ENCODE measurements around the gene IL13. TPM values are rescaled to one million over a fixed set of nuclear protein-coding genes. Genes with fewer than 3 reads are reported as not detected.

The IL13 gene
- total and polyA plus RNA-seq, 12 donors: 0.06 to 0.61 (median 0.21) TPM; not detected in 8

DNA sequence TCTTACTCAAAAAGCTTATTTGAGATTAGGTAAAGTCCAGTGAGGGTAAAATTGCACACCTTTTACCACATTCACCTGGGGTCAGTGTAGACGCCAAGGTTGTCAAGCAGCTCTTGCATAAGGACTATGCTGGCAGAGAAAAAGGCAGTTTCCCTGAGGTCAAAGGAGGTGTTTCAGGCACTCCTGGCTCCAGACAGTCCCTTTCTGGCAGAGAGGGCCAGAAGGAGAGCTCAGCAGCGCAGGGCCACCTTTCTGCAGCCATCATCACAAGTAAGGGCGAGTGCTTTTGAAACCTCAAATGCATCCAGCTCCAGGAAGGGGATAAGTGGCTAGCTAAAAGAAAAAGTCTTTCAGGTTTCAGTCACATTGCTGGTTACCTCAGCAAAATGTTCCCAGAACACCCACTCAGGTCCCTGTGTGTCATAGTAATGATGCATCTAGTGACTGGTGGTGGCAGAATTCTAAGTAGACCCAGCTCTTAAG is 16.7 kb upstream of the IL13 start:
- no peaks in the 10 kb centered on the region for H3K9me3 ChIP-seq (replicated peaks in 1 of 3)
- H3K4me3 ChIP-seq: no peak overlapping the region
- H3K4me1 ChIP-seq (replicated peaks in 1 of 2): no peaks in the 10 kb centered on the region
- intact Hi-C loops (cut with DNase I): no loop called here
- no peak overlapping the region for H3K27ac ChIP-seq
- no peak for TF ChIP-seq POLR2A (IDR thresholded peaks at IDR 0.05)
- TF ChIP-seq, protein P1, sequence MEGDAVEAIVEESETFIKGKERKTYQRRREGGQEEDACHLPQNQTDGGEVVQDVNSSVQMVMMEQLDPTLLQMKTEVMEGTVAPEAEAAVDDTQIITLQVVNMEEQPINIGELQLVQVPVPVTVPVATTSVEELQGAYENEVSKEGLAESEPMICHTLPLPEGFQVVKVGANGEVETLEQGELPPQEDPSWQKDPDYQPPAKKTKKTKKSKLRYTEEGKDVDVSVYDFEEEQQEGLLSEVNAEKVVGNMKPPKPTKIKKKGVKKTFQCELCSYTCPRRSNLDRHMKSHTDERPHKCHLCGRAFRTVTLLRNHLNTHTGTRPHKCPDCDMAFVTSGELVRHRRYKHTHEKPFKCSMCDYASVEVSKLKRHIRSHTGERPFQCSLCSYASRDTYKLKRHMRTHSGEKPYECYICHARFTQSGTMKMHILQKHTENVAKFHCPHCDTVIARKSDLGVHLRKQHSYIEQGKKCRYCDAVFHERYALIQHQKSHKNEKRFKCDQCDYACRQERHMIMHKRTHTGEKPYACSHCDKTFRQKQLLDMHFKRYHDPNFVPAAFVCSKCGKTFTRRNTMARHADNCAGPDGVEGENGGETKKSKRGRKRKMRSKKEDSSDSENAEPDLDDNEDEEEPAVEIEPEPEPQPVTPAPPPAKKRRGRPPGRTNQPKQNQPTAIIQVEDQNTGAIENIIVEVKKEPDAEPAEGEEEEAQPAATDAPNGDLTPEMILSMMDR (IDR thresholded peaks at IDR 0.05): no peak
- H3K36me3 ChIP-seq (replicated peaks in 1 of 2): peaks cover 0 to 52% of the 10 kb centered on the region in 2 donors
- WGBS, 4 donors: 88 to 93% (median 91%) methylated on average over 3 of the region's 3 CpGs
- DNase-seq: no peak
- no peaks in the 10 kb centered on the region for H3K27me3 ChIP-seq

DNA sequence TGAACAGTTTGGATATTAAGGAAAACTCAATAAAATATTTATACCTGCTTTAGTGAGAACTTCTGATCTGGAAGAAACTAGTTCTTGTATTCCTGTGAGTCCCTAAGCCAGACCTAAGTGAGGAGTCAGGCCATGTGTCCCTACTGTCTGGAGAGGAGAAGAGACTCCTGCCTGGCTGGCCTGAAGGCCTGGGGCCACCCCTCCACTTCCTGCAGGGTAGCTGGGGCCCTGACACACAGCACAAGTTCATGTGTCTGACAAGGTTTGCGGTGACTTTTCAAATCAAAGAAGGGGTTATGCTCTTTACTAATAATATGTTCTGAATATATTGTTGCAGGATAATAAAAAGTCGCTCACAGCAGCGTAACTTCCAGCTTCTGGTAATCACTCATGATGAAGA is 16.1 kb upstream of the IL13 start:
- WGBS, 4 donors: 96 to 98% (median 97%) methylated on average over 3 of the region's 3 CpGs
- intact Hi-C loops (cut with DNase I): no loop called here
- peaks cover 0 to 52% of the 10 kb centered on the region in 2 donors for H3K36me3 ChIP-seq (replicated peaks in 1 of 2)
- TF ChIP-seq, protein P1 (IDR thresholded peaks at IDR 0.05): no peak
- no peak for TF ChIP-seq POLR2A (IDR thresholded peaks at IDR 0.05)
- no peak overlapping the region for H3K27ac ChIP-seq
- H3K27me3 ChIP-seq: no peaks in the 10 kb centered on the region
- no peak overlapping the region for H3K4me3 ChIP-seq
- H3K4me1 ChIP-seq (replicated peaks in 1 of 2): no peaks in the 10 kb centered on the region
- no peaks in the 10 kb centered on the region for H3K9me3 ChIP-seq (replicated peaks in 1 of 3)
- DNase-seq: no peak

DNA sequence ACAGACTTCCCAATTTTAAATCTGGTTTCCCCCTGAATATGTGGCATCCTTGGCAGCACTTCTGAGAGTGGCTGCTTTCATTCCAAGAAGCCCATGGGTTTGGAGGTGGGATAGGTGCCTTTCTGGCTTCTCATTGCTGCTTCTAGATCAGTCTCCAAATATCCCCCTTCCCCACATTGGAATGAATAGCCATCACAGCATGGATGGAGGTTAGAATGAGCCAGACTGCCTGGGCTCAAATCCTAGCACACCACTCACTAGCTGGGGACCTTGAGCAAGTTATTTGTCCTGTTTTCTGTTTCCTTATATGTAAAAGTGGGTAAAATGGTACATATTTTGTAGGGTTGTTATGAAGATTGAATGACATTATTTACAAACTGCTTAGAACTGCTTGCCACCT is 13.8 kb upstream of the IL13 start:
- DNase-seq: no peak

DNA sequence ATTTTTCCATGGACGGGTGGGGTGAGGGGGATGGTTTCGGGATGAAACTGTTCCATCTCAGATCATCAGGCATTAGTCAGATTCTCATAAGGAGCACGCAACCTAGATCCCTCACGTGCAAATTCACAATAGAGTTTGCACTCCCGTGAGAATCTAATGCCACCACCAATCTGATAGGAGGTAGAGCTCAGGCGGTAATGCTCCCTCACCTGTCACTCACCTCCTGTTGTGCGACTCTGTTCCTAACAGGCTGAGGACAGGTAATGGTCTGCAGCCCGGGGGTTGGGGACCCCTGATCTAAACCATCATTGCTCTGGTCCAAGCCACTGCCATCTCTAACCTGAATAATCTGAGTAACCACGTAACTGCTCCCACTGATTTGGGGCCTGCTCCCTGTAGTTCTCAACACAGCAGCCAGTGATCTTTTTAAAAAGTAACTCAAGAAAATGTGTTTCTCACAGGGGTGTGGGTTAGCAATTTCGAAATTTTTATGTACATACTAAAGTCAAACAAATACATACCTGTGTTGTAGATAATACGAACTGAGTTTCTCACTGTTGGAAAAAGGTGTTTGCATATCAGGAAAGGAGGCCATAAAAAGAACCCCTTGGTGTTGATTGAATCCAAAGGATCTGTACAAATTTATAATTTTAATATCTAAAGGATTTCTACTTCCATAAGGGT is 11.2 kb upstream of the IL13 start:
- intact Hi-C loops (cut with DNase I): no loop called here
- no peak for DNase-seq
- Histone ChIP-seq H3K36me3 (replicated peaks in 1 of 2) (peaks cover 0 to 9% of the 10 kb centered on the region in 2 donors), H3K27ac (no peak overlapping the region), H3K4me1 (replicated peaks in 1 of 2) (no peaks in the 10 kb centered on the region), H3K9me3 (replicated peaks in 1 of 3) (peaks cover 0 to 8% (median 0%) of the 10 kb centered on the region in 3 donors), H3K4me3 (no peak overlapping the region), H3K27me3 (no peaks in the 10 kb centered on the region)
- TF ChIP-seq POLR2A (IDR thresholded peaks at IDR 0.05): no peak
- TF ChIP-seq, protein P1 (IDR thresholded peaks at IDR 0.05): no peak
- 93 to 97% (median 97%) methylated on average over 8 to 11 of the region's 11 CpGs for WGBS, 4 donors

More for the DNA sequence above, 13.8 kb upstream of the IL13 start:
- Histone ChIP-seq H3K27ac (no peak overlapping the region), H3K27me3 (no peaks in the 10 kb centered on the region), H3K36me3 (replicated peaks in 1 of 2) (peaks cover 0 to 32% of the 10 kb centered on the region in 2 donors), H3K4me1 (replicated peaks in 1 of 2) (no peaks in the 10 kb centered on the region), H3K4me3 (no peak overlapping the region), H3K9me3 (replicated peaks in 1 of 3) (peaks cover 0 to 8% (median 0%) of the 10 kb centered on the region in 3 donors)
- TF ChIP-seq POLR2A (IDR thresholded peaks at IDR 0.05): no peak
- TF ChIP-seq, protein P1 (IDR thresholded peaks at IDR 0.05): no peak
- intact Hi-C loops (cut with DNase I): no loop called here
